B cell (primary cell): ENCODE data around the gene TAT. TPM values are rescaled to one million over a fixed set of nuclear protein-coding genes. Genes with fewer than 3 reads are reported as not detected.

ENCODE experiments used
- ATAC-seq: fragments of 200-7000 bp; cut with Tn5 transposase; one replicate; pipeline ENCODE4 v1.10.0; 2021; ENCODE audit warnings: low read depth, mild to moderate bottlenecking, moderate number of reproducible peaks, moderate library complexity
- CTCF ChIA-PET: fragments of 350-600 bp; sonication (Branson Sonifier 250); formaldehyde crosslinking; loops from one replicate; lab custom pipeline; 2021; ENCODE audit warnings: antibody characterized with exemption, inconsistent platforms; lab: Charles Lee
- POLR2A ChIA-PET: fragments of 350-600 bp; sonication (Branson Sonifier 250); formaldehyde crosslinking; loops from one replicate; lab custom pipeline; 2021; ENCODE audit warnings: antibody characterized with exemption; lab: Charles Lee
- DNase-seq: peaks from one replicate; pipeline ENCODE4 v3.0.0; 2013
- H2AFZ ChIP-seq: 2 replicates; pipeline ENCODE4 v1.6.1; 2012; ENCODE audit warnings: mild to moderate bottlenecking, low read depth, low read length; ENCODE audit not compliant: insufficient read depth, poor library complexity, severe bottlenecking
- H3K27ac ChIP-seq, 2 donors: 1 replicate in 1 of 2; 2 replicates in 1 of 2; pipeline ENCODE4 v1.5.1; 2012 to 2013; ENCODE audit warnings: low read length in 2 of 2, mild to moderate bottlenecking in 2 of 2, moderate library complexity in 1 of 2
- H3K27me3 ChIP-seq, 4 experiments: fragments of 200-600 bp in 1 of 4; sonication (generic) in 1 of 4; replicated peaks in 1 of 4; 1 replicate in 2 of 4; 2 replicates in 2 of 4; pipeline versions ENCODE4 v1.6.1 to v1.7.0; 2013 to 2016; ENCODE audit warnings: low read length in 3 of 4, mild to moderate bottlenecking in 2 of 4, mixed read lengths in 1 of 4, moderate library complexity in 1 of 4; ENCODE audit not compliant: insufficient read depth in 4 of 4, control insufficient read depth in 3 of 4; ENCODE audit errors: control extremely low read depth in 1 of 4
- H3K36me3 ChIP-seq, 2 experiments: replicated peaks in 1 of 2; 1 replicate in 1 of 2; 2 replicates in 1 of 2; pipeline versions ENCODE4 v1.6.1 to v1.7.1; 2013; ENCODE audit warnings: low read length in 1 of 2; ENCODE audit not compliant: insufficient read depth in 2 of 2, control insufficient read depth in 1 of 2; ENCODE audit errors: control extremely low read depth in 1 of 2, extremely low read depth in 1 of 2
- H3K4me1 ChIP-seq, 2 donors: fragments of 200-600 bp in 1 of 2; sonication (generic) in 1 of 2; 1 replicate in 1 of 2; 2 replicates in 1 of 2; pipeline versions ENCODE4 v1.5.1 to v1.6.1; 2013 to 2017; ENCODE audit warnings: low read length in 2 of 2; ENCODE audit not compliant: control insufficient read depth in 2 of 2, insufficient read depth in 2 of 2
- H3K4me2 ChIP-seq: replicated peaks from 2 replicates; pipeline ENCODE3; 2012; ENCODE audit warnings: mild to moderate bottlenecking, low read depth, low read length; ENCODE audit not compliant: poor library complexity, severe bottlenecking
- H3K4me3 ChIP-seq, 5 experiments: fragments of 200-600 bp in 1 of 5; sonication (generic) in 1 of 5; 1 replicate in 3 of 5; 2 replicates in 2 of 5; pipeline versions ENCODE4 v1.5.1 to v1.7.0; 2011 to 2016; ENCODE audit warnings: low read length in 4 of 5, mild to moderate bottlenecking in 4 of 5, low read depth in 2 of 5, control low read depth in 1 of 5, moderate library complexity in 1 of 5; ENCODE audit not compliant: insufficient read depth in 1 of 5; ENCODE audit errors: control extremely low read depth in 1 of 5, extremely low read depth in 1 of 5
- H3K79me2 ChIP-seq: fragments of 200-600 bp; sonication (generic); one replicate; pipeline ENCODE4 v1.6.0; 2016; ENCODE audit warnings: low read length; ENCODE audit not compliant: control insufficient read depth, insufficient read depth
- H3K9ac ChIP-seq: fragments of 200-600 bp; sonication (generic); 2 replicates; pipeline ENCODE4 v1.6.1; 2017; ENCODE audit warnings: mild to moderate bottlenecking, low read length, moderate library complexity
- H3K9me3 ChIP-seq, 3 donors: one replicate each; pipeline versions ENCODE4 v1.6.1 to v1.7.1; 2013; ENCODE audit warnings: low read length in 2 of 3; ENCODE audit not compliant: control insufficient read depth in 2 of 3, insufficient read depth in 1 of 3; ENCODE audit errors: control extremely low read depth in 1 of 3
- H4K20me1 ChIP-seq: 2 replicates; pipeline ENCODE4 v1.6.0; 2012; ENCODE audit warnings: mild to moderate bottlenecking, low read length; ENCODE audit not compliant: insufficient read depth, control insufficient read depth, poor library complexity, severe bottlenecking
- H3K27ac Mint-ChIP-seq: one replicate; pipeline ENCODE4 v1.8.0; 2021; ENCODE audit warnings: mixed read lengths
- H3K27me3 Mint-ChIP-seq: one replicate; pipeline ENCODE4 v1.8.0; 2021; ENCODE audit warnings: mixed read lengths
- H3K4me1 Mint-ChIP-seq: one replicate; pipeline ENCODE4 v1.8.0; 2021; ENCODE audit warnings: mixed read lengths
- H3K4me3 Mint-ChIP-seq: one replicate; pipeline ENCODE4 v1.8.0; 2021; ENCODE audit warnings: mixed read lengths
- H3K9me3 Mint-ChIP-seq: one replicate; pipeline ENCODE4 v1.8.0; 2022; ENCODE audit warnings: mixed read lengths; ENCODE audit not compliant: insufficient read depth
- CTCF ChIP-seq: fragments of 200-600 bp; IDR thresholded peaks from one replicate; pipeline ENCODE4 v1.8.0; 2022; ENCODE audit warnings: antibody characterized with exemption, mild to moderate bottlenecking
- EZH2 ChIP-seq: IDR thresholded peaks from 2 replicates; pipeline ENCODE4 v1.6.1; 2012; ENCODE audit warnings: borderline replicate concordance, low read depth, mild to moderate bottlenecking, moderate library complexity, low read length; ENCODE audit not compliant: insufficient read depth, poor library complexity, severe bottlenecking
- WGBS: methylation state at CpG from one replicate; pipeline ENCODE4 v1.1.5; 2013; ENCODE audit warnings: missing lambda C conversion rate; ENCODE audit not compliant: insufficient coverage; 5-methylcytosine and 5-hydroxymethylcytosine counted together
- intact Hi-C: fragments of 100-400 bp; cut with micrococcal nuclease; formaldehyde crosslinking; loops from one replicate; pipeline ENCODE4 v1.10.0; 2022
- polyA plus RNA-seq: library from polyadenylated mRNA; depleted of rRNA; stranded (reverse); fragments of >200 nt; gene quantifications from 2 replicates; pipeline ENCODE4 v1.2.3, GENCODE V29; 2012
- total RNA-seq, 2 donors: library from RNA; stranded (reverse); fragments of 120-200 nt in 1 of 2; gene quantifications; 1 replicate in 1 of 2; 2 replicates in 1 of 2; pipeline versions ENCODE4 v1.2.3 to v1.2.4, GENCODE V29; 2013 to 2022

TAT gene
- total and polyA plus RNA-seq, 2 donors (not counting 1 experiment from before 2014, with no cell fraction given), result not detected

GRCh38 chr16:71585318-71585703 is 8.4 kb upstream of the TAT start:
- H2AFZ ChIP-seq, result no peak overlapping the region
- Mint-ChIP-seq H3K4me3 (no peak overlapping the region), H3K9me3 (no peaks in the 10 kb centered on the region), H3K4me1 (peaks cover 16% of the 10 kb centered on the region), H3K27me3 (peaks cover 17% of the 10 kb centered on the region), H3K27ac (no peak overlapping the region)
- DNase-seq (no peak), ATAC-seq (no peak)
- CTCF ChIA-PET, result interaction anchor here (1.5 to 2.7 kb wide), 3 partner anchors 21 to 173 kb away, joined by 5 to 11 read pairs (median 8); no protein-coding TSS in a partner anchor
- H3K27ac ChIP-seq, result no peak overlapping the region
- no peak overlapping the region for H3K4me3 ChIP-seq
- H3K36me3 ChIP-seq, result no peaks in the 10 kb centered on the region
- POLR2A ChIA-PET, result no interaction called here
- no peaks in the 10 kb centered on the region for H3K79me2 ChIP-seq
- H4K20me1 ChIP-seq, result no peaks in the 10 kb centered on the region
- no peaks in the 10 kb centered on the region for H3K9me3 ChIP-seq
- 65% methylated on average over 2 of the region's 4 CpGs for WGBS
- peaks cover 0 to 9% (median 4%) of the 10 kb centered on the region in 4 experiments for H3K27me3 ChIP-seq
- intact Hi-C loops, result no loop called here
- peaks cover 0 to 8% of the 10 kb centered on the region in 2 donors for H3K4me1 ChIP-seq
- no peak for TF ChIP-seq CTCF
- no peak for TF ChIP-seq EZH2
- H3K9ac ChIP-seq, result no peak overlapping the region
- H3K4me2 ChIP-seq, result no peak overlapping the region

- peaks cover 0 to 9% (median 4%) of the 10 kb centered on the region in 4 experiments for H3K27me3 ChIP-seq
Measured at GRCh38 chr16:71584543-71585317, 7.8 kb upstream of the TAT start.

More at GRCh38 chr16:71584543-71585317, 7.8 kb upstream of the TAT start:
- Mint-ChIP-seq H3K4me1 (peaks cover 16% of the 10 kb centered on the region), H3K27me3 (peaks cover 15% of the 10 kb centered on the region), H3K9me3 (no peaks in the 10 kb centered on the region), H3K27ac (no peak overlapping the region), H3K4me3 (no peak overlapping the region)
- Histone ChIP-seq H3K27ac (no peak overlapping the region), H3K9me3 (no peaks in the 10 kb centered on the region), H3K9ac (no peak overlapping the region), H2AFZ (no peak overlapping the region), H3K36me3 (no peaks in the 10 kb centered on the region), H3K4me3 (no peak overlapping the region), H3K4me1 (peaks cover 0 to 8% of the 10 kb centered on the region in 2 donors), H4K20me1 (no peaks in the 10 kb centered on the region), H3K79me2 (no peaks in the 10 kb centered on the region), H3K4me2 (no peak overlapping the region)
- CTCF ChIA-PET, result interaction anchor here (1.0 to 2.7 kb wide), 4 partner anchors 20 to 172 kb away, joined by 3 to 11 read pairs (median 6); no protein-coding TSS in a partner anchor
- intact Hi-C loops, result no loop called here
- POLR2A ChIA-PET, result interaction anchor here (0.6 kb wide), 1 partner anchor 20 kb away, joined by 3 read pairs; no protein-coding TSS in a partner anchor
- 89% methylated on average over 2 of the region's 3 CpGs for WGBS
- DNase-seq (no peak), ATAC-seq (no peak)
- no peak for TF ChIP-seq EZH2
- no peak for TF ChIP-seq CTCF
